ENCODE data around the gene HMGB4.

HMGB4 gene

GRCh38 chr1:33824971-33825370 is 38.9 kb upstream of the HMGB4 start:
- DNase-seq (ENCODE audit: insufficient read length) = no peak
- no peak for TF ChIP-seq POLR2A (IDR thresholded peaks at IDR 0.05; ENCODE audit: low read depth, low read length)
- no peak for TF ChIP-seq TAF1 (IDR thresholded peaks at IDR 0.05; ENCODE audit: borderline replicate concordance, low read depth, low read length)
- no peak for TF ChIP-seq POLR2AphosphoS5 (IDR thresholded peaks at IDR 0.05; ENCODE audit: low read depth, low read length)
- no peak for FAIRE-seq

GRCh38 chr1:33825506-33825905 is 38.4 kb upstream of the HMGB4 start:
- no peak for DNase-seq (ENCODE audit: insufficient read length)
- FAIRE-seq = no peak
- no peak for TF ChIP-seq POLR2A (IDR thresholded peaks at IDR 0.05; ENCODE audit: low read depth, low read length)
- TF ChIP-seq POLR2AphosphoS5 (IDR thresholded peaks at IDR 0.05; ENCODE audit: low read depth, low read length) = no peak
- no peak for TF ChIP-seq TAF1 (IDR thresholded peaks at IDR 0.05; ENCODE audit: borderline replicate concordance, low read depth, low read length)

- TF ChIP-seq POLR2A (IDR thresholded peaks at IDR 0.05; ENCODE audit: low read depth, low read length) = no peak
- no peak for DNase-seq (ENCODE audit: insufficient read length)
- FAIRE-seq = no peak
Measured at GRCh38 chr1:33826311-33826710, 37.6 kb upstream of the HMGB4 start.

- TF ChIP-seq POLR2A (IDR thresholded peaks at IDR 0.05; ENCODE audit: low read depth, low read length) (no peak), TAF1 (IDR thresholded peaks at IDR 0.05; ENCODE audit: borderline replicate concordance, low read depth, low read length) (no peak), POLR2AphosphoS5 (IDR thresholded peaks at IDR 0.05; ENCODE audit: low read depth, low read length) (no peak)
- no peak for DNase-seq (ENCODE audit: insufficient read length)
- no peak for FAIRE-seq
Measured at GRCh38 chr1:33826711-33827110, 37.2 kb upstream of the HMGB4 start.

GRCh38 chr1:33828059-33828458 is 35.8 kb upstream of the HMGB4 start:
- no peak for TF ChIP-seq POLR2A (IDR thresholded peaks at IDR 0.05; ENCODE audit: low read depth, low read length)
- no peak for TF ChIP-seq POLR2AphosphoS5 (IDR thresholded peaks at IDR 0.05; ENCODE audit: low read depth, low read length)
- no peak for TF ChIP-seq TAF1 (IDR thresholded peaks at IDR 0.05; ENCODE audit: borderline replicate concordance, low read depth, low read length)
- DNase-seq (ENCODE audit: insufficient read length) (no peak), FAIRE-seq (no peak)

GRCh38 chr1:33828654-33829053 is 35.2 kb upstream of the HMGB4 start:
- DNase-seq (ENCODE audit: insufficient read length) (no peak), FAIRE-seq (no peak)
- TF ChIP-seq TAF1 (IDR thresholded peaks at IDR 0.05; ENCODE audit: borderline replicate concordance, low read depth, low read length) = no peak
- TF ChIP-seq POLR2AphosphoS5 (IDR thresholded peaks at IDR 0.05; ENCODE audit: low read depth, low read length) = no peak
- no peak for TF ChIP-seq POLR2A (IDR thresholded peaks at IDR 0.05; ENCODE audit: low read depth, low read length)

- no peak for TF ChIP-seq POLR2AphosphoS5 (IDR thresholded peaks at IDR 0.05; ENCODE audit: low read depth, low read length)
- TF ChIP-seq TAF1 (IDR thresholded peaks at IDR 0.05; ENCODE audit: borderline replicate concordance, low read depth, low read length) = no peak
- TF ChIP-seq POLR2A (IDR thresholded peaks at IDR 0.05; ENCODE audit: low read depth, low read length) = no peak
- no peak for FAIRE-seq
Measured at GRCh38 chr1:33836911-33837310, 27.0 kb upstream of the HMGB4 start.

GRCh38 chr1:33837635-33838034 is 26.2 kb upstream of the HMGB4 start:
- no peak for TF ChIP-seq POLR2AphosphoS5 (IDR thresholded peaks at IDR 0.05; ENCODE audit: low read depth, low read length)
- TF ChIP-seq TAF1 (IDR thresholded peaks at IDR 0.05; ENCODE audit: borderline replicate concordance, low read depth, low read length) = no peak
- no peak for TF ChIP-seq POLR2A (IDR thresholded peaks at IDR 0.05; ENCODE audit: low read depth, low read length)
- FAIRE-seq = no peak
- no peak for DNase-seq (ENCODE audit: insufficient read length)

More at GRCh38 chr1:33836911-33837310, 27.0 kb upstream of the HMGB4 start:
- DNase-seq (ENCODE audit: insufficient read length) = no peak

- FAIRE-seq = no peak
- TF ChIP-seq TAF1 (IDR thresholded peaks at IDR 0.05; ENCODE audit: borderline replicate concordance, low read depth, low read length) (no peak), POLR2A (IDR thresholded peaks at IDR 0.05; ENCODE audit: low read depth, low read length) (no peak), POLR2AphosphoS5 (IDR thresholded peaks at IDR 0.05; ENCODE audit: low read depth, low read length) (no peak)
- DNase-seq (ENCODE audit: insufficient read length) = no peak
Measured at GRCh38 chr1:33841494-33841893, 22.4 kb upstream of the HMGB4 start.

- DNase-seq (ENCODE audit: insufficient read length) (no peak), FAIRE-seq (no peak)
- TF ChIP-seq TAF1 (IDR thresholded peaks at IDR 0.05; ENCODE audit: borderline replicate concordance, low read depth, low read length) = no peak
- no peak for TF ChIP-seq POLR2AphosphoS5 (IDR thresholded peaks at IDR 0.05; ENCODE audit: low read depth, low read length)
- no peak for TF ChIP-seq POLR2A (IDR thresholded peaks at IDR 0.05; ENCODE audit: low read depth, low read length)
Measured at GRCh38 chr1:33842348-33842747, 21.5 kb upstream of the HMGB4 start.

- no peak for TF ChIP-seq TAF1 (IDR thresholded peaks at IDR 0.05; ENCODE audit: borderline replicate concordance, low read depth, low read length)
- TF ChIP-seq POLR2AphosphoS5 (IDR thresholded peaks at IDR 0.05; ENCODE audit: low read depth, low read length) = no peak
- no peak for TF ChIP-seq POLR2A (IDR thresholded peaks at IDR 0.05; ENCODE audit: low read depth, low read length)
- DNase-seq (ENCODE audit: insufficient read length) (no peak), FAIRE-seq (no peak)
Measured at GRCh38 chr1:33844166-33844565, 19.7 kb upstream of the HMGB4 start.

GRCh38 chr1:33846861-33847260 is 17.0 kb upstream of the HMGB4 start:
- DNase-seq (ENCODE audit: insufficient read length) (no peak), FAIRE-seq (no peak)
- TF ChIP-seq POLR2AphosphoS5 (IDR thresholded peaks at IDR 0.05; ENCODE audit: low read depth, low read length) (no peak), TAF1 (IDR thresholded peaks at IDR 0.05; ENCODE audit: borderline replicate concordance, low read depth, low read length) (no peak), POLR2A (IDR thresholded peaks at IDR 0.05; ENCODE audit: low read depth, low read length) (no peak)

Data from GM12892 (cell line).